ENCODE data around the gene LMO4. TPM values are rescaled to one million over a fixed set of nuclear protein-coding genes. Genes with fewer than 3 reads are reported as not detected.

The LMO4 gene
- total RNA-seq, 1 donor = 61.9 TPM

DNA sequence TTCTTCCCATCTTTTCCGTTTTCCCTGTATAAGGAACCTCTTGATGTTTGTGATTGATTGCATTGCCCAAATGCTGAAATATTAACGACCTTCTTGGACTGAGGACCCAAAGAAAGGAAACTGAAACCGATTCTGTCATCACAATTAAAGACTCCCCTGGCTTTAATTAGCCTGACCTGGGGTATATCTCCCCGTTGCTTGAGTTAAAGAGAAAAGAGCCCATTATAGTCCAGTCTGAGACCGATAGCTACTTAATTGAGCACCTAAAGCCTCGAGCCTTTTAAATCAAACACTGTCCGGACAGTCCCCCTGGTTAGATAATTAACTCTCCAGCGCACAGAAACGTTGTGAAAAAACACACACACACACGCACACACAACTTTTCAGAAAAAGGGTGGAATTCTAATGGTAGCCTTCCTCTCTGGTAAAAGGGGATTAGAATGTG, 8.0 kb downstream of the LMO4 start:
- H3K27ac ChIP-seq (ENCODE audit: low read depth, low read length) = peak overlapping the region; percentile 35
- peak; percentile 70 for DNase-seq (ENCODE audit: insufficient read length, low spot score, missing footprints)
- no peaks in the 10 kb centered on the region for H3K9me3 ChIP-seq (ENCODE audit: low read depth, low read length)
- TF ChIP-seq, protein P1, sequence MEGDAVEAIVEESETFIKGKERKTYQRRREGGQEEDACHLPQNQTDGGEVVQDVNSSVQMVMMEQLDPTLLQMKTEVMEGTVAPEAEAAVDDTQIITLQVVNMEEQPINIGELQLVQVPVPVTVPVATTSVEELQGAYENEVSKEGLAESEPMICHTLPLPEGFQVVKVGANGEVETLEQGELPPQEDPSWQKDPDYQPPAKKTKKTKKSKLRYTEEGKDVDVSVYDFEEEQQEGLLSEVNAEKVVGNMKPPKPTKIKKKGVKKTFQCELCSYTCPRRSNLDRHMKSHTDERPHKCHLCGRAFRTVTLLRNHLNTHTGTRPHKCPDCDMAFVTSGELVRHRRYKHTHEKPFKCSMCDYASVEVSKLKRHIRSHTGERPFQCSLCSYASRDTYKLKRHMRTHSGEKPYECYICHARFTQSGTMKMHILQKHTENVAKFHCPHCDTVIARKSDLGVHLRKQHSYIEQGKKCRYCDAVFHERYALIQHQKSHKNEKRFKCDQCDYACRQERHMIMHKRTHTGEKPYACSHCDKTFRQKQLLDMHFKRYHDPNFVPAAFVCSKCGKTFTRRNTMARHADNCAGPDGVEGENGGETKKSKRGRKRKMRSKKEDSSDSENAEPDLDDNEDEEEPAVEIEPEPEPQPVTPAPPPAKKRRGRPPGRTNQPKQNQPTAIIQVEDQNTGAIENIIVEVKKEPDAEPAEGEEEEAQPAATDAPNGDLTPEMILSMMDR (IDR thresholded peaks at IDR 0.05; ENCODE audit: extremely low read depth, low read depth, low read length) = no peak
- H3K4me2 ChIP-seq (ENCODE audit: insufficient read depth, low read length) = peak overlapping the region; percentile 87
- peaks cover 45% of the 10 kb centered on the region for H3K4me1 ChIP-seq (ENCODE audit: insufficient read depth, low read length)
- peaks cover 4% of the 10 kb centered on the region for H4K20me1 ChIP-seq (ENCODE audit: insufficient read depth, low read length)
- no peaks in the 10 kb centered on the region for H3K27me3 ChIP-seq (ENCODE audit: insufficient read depth, low read length)
- peaks cover 37% of the 10 kb centered on the region for H3K36me3 ChIP-seq (ENCODE audit: insufficient read depth, low read length)
- peak overlapping the region; percentile 89 for H3K4me3 ChIP-seq (ENCODE audit: insufficient read depth, low read length)
- H3K79me2 ChIP-seq (ENCODE audit: insufficient read depth, low read length) = peaks cover 93% of the 10 kb centered on the region
- H2AFZ ChIP-seq (ENCODE audit: low read length) = peak overlapping the region; percentile 36

- peak overlapping the region; percentile 87 for H3K4me2 ChIP-seq (ENCODE audit: insufficient read depth, low read length)
- peaks cover 46% of the 10 kb centered on the region for H3K36me3 ChIP-seq (ENCODE audit: insufficient read depth, low read length)
- DNase-seq (ENCODE audit: insufficient read length, low spot score, missing footprints) = no peak
- H4K20me1 ChIP-seq (ENCODE audit: insufficient read depth, low read length) = no peaks in the 10 kb centered on the region
- H3K27me3 ChIP-seq (ENCODE audit: insufficient read depth, low read length) = no peaks in the 10 kb centered on the region
- no peak overlapping the region for H3K27ac ChIP-seq (ENCODE audit: low read depth, low read length)
- no peak overlapping the region for H3K4me3 ChIP-seq (ENCODE audit: insufficient read depth, low read length)
- H2AFZ ChIP-seq (ENCODE audit: low read length) = no peak overlapping the region
- TF ChIP-seq, protein P1 (IDR thresholded peaks at IDR 0.05; ENCODE audit: extremely low read depth, low read depth, low read length) = no peak
- peaks cover 38% of the 10 kb centered on the region for H3K4me1 ChIP-seq (ENCODE audit: insufficient read depth, low read length)
- H3K9me3 ChIP-seq (ENCODE audit: low read depth, low read length) = no peaks in the 10 kb centered on the region
- H3K79me2 ChIP-seq (ENCODE audit: insufficient read depth, low read length) = peaks cover 93% of the 10 kb centered on the region
Measured at GRCh38 chr1:87337606-87338005, 8.9 kb downstream of the LMO4 start.

DNA sequence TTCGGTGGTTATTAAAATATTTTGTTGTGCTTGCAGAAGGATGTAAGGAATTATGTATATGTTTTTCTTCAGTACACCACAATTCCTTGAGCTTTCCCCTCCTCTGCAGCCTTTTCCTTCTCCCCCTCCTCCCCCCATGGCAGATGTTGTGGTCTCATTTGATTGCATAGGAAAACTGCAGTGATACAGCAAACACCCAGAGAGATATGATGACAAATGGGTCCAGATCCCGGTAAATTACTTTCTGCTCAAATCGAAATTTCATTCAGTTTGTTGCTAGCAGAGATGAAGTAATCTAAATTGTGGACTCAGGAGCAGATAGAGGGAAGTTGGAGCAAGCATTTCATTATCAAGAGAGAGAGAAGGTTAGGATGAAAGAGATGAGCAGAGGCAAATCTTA, 9.9 kb downstream of the LMO4 start:
- Histone ChIP-seq H3K36me3 (ENCODE audit: insufficient read depth, low read length) (peaks cover 56% of the 10 kb centered on the region), H3K27ac (ENCODE audit: low read depth, low read length) (no peak overlapping the region), H3K79me2 (ENCODE audit: insufficient read depth, low read length) (peaks cover 84% of the 10 kb centered on the region), H3K4me2 (ENCODE audit: insufficient read depth, low read length) (peak overlapping the region; percentile 3), H4K20me1 (ENCODE audit: insufficient read depth, low read length) (no peaks in the 10 kb centered on the region), H3K4me1 (ENCODE audit: insufficient read depth, low read length) (peaks cover 29% of the 10 kb centered on the region), H3K9me3 (ENCODE audit: low read depth, low read length) (no peaks in the 10 kb centered on the region), H3K4me3 (ENCODE audit: insufficient read depth, low read length) (no peak overlapping the region), H3K27me3 (ENCODE audit: insufficient read depth, low read length) (no peaks in the 10 kb centered on the region), H2AFZ (ENCODE audit: low read length) (no peak overlapping the region)
- DNase-seq (ENCODE audit: insufficient read length, low spot score, missing footprints) = no peak
- TF ChIP-seq, protein P1 (IDR thresholded peaks at IDR 0.05; ENCODE audit: extremely low read depth, low read depth, low read length) = no peak

GRCh38 chr1:87344231-87344630, 15.6 kb downstream of the LMO4 start:
- H2AFZ ChIP-seq (ENCODE audit: low read length) = no peak overlapping the region
- H3K4me1 ChIP-seq (ENCODE audit: insufficient read depth, low read length) = no peaks in the 10 kb centered on the region
- H3K4me2 ChIP-seq (ENCODE audit: insufficient read depth, low read length) = no peak overlapping the region
- no peaks in the 10 kb centered on the region for H4K20me1 ChIP-seq (ENCODE audit: insufficient read depth, low read length)
- DNase-seq (ENCODE audit: insufficient read length, low spot score, missing footprints) = no peak
- no peak overlapping the region for H3K27ac ChIP-seq (ENCODE audit: low read depth, low read length)
- peaks cover 70% of the 10 kb centered on the region for H3K36me3 ChIP-seq (ENCODE audit: insufficient read depth, low read length)
- no peaks in the 10 kb centered on the region for H3K9me3 ChIP-seq (ENCODE audit: low read depth, low read length)
- TF ChIP-seq, protein P1 (IDR thresholded peaks at IDR 0.05; ENCODE audit: extremely low read depth, low read depth, low read length) = no peak
- no peak overlapping the region for H3K4me3 ChIP-seq (ENCODE audit: insufficient read depth, low read length)
- H3K27me3 ChIP-seq (ENCODE audit: insufficient read depth, low read length) = no peaks in the 10 kb centered on the region
- peaks cover 28% of the 10 kb centered on the region for H3K79me2 ChIP-seq (ENCODE audit: insufficient read depth, low read length)

Data from osteoblast (primary cell).